Measurements from ENCODE around the gene PPFIA4. TPM values are rescaled to one million over a fixed set of nuclear protein-coding genes. Genes with fewer than 3 reads are reported as not detected.

The PPFIA4 gene
- total and polyA plus RNA-seq, 4 donors = 11.5 to 51.0 (median 29.2) TPM

GRCh38 chr1:203077956-203078355 is 51.7 kb downstream of the PPFIA4 start:
- no peaks in the 10 kb centered on the region for H3K9me3 ChIP-seq (ENCODE audit: control insufficient read depth, insufficient read depth, low read length)
- H3K4me1 ChIP-seq (ENCODE audit: control insufficient read depth, insufficient read depth, low read length) = peaks cover 17% of the 10 kb centered on the region

DNA sequence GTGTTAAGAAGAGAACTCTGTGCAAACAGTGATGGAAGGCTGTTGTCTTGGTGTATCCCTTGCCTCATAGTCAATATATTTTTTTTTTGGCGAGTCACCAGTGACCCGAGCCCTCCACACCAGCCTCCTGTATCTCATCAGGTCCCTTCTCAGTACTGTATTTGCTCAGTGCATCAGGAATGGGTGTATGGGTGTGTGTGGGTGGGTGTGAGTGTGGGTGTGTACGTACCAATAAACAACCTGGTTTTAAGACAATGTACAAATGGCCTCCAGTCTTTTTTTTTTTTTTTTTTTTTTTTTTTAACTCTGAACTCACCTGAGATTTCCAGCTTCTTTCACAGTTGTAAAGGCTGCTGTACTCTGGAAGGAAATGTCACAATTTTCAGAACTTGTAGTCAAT is 52.2 kb downstream of the PPFIA4 start:
- WGBS (ENCODE audit: insufficient coverage) = no CpG with 5 or more reads among the region's 3 CpGs
- H3K27me3 ChIP-seq (ENCODE audit: control insufficient read depth, insufficient read depth, low read length) = peaks cover 8% of the 10 kb centered on the region
- peaks cover 19% of the 10 kb centered on the region for H3K36me3 ChIP-seq (ENCODE audit: control insufficient read depth, insufficient read depth, low read length)
- H3K27ac ChIP-seq (ENCODE audit: low read depth, low read length) = no peak overlapping the region
- peaks cover 17% of the 10 kb centered on the region for H3K4me1 ChIP-seq (ENCODE audit: control insufficient read depth, insufficient read depth, low read length)
- DNase-seq (ENCODE audit: low read depth in 4 of 6, low spot score in 6 of 6) = no peak
- H3K4me3 ChIP-seq (ENCODE audit: low read depth, low read length) = no peak overlapping the region
- no peaks in the 10 kb centered on the region for H3K9me3 ChIP-seq (ENCODE audit: control insufficient read depth, insufficient read depth, low read length)

More at GRCh38 chr1:203077956-203078355, 51.7 kb downstream of the PPFIA4 start:
- H3K36me3 ChIP-seq (ENCODE audit: control insufficient read depth, insufficient read depth, low read length) = peaks cover 19% of the 10 kb centered on the region
- no peak overlapping the region for H3K27ac ChIP-seq (ENCODE audit: low read depth, low read length)
- H3K27me3 ChIP-seq (ENCODE audit: control insufficient read depth, insufficient read depth, low read length) = peaks cover 8% of the 10 kb centered on the region
- 100% methylated on average over 2 of the region's 2 CpGs for WGBS (ENCODE audit: insufficient coverage)
- no peak overlapping the region for H3K4me3 ChIP-seq (ENCODE audit: low read depth, low read length)
- no peak for DNase-seq (ENCODE audit: low read depth in 4 of 6, low spot score in 6 of 6)

- no peak for DNase-seq (ENCODE audit: low read depth in 4 of 6, low spot score in 6 of 6)
- Histone ChIP-seq H3K9me3 (ENCODE audit: control insufficient read depth, insufficient read depth, low read length) (no peaks in the 10 kb centered on the region), H3K27ac (ENCODE audit: low read depth, low read length) (no peak overlapping the region), H3K36me3 (ENCODE audit: control insufficient read depth, insufficient read depth, low read length) (peaks cover 24% of the 10 kb centered on the region), H3K27me3 (ENCODE audit: control insufficient read depth, insufficient read depth, low read length) (peaks cover 7% of the 10 kb centered on the region), H3K4me3 (ENCODE audit: low read depth, low read length) (no peak overlapping the region), H3K4me1 (ENCODE audit: control insufficient read depth, insufficient read depth, low read length) (peaks cover 15% of the 10 kb centered on the region)
- WGBS (ENCODE audit: insufficient coverage) = 95% methylated on average over 3 of the region's 5 CpGs
These were observed 54.2 kb downstream of the PPFIA4 start for GRCh38 chr1:203080456-203080855.

DNA sequence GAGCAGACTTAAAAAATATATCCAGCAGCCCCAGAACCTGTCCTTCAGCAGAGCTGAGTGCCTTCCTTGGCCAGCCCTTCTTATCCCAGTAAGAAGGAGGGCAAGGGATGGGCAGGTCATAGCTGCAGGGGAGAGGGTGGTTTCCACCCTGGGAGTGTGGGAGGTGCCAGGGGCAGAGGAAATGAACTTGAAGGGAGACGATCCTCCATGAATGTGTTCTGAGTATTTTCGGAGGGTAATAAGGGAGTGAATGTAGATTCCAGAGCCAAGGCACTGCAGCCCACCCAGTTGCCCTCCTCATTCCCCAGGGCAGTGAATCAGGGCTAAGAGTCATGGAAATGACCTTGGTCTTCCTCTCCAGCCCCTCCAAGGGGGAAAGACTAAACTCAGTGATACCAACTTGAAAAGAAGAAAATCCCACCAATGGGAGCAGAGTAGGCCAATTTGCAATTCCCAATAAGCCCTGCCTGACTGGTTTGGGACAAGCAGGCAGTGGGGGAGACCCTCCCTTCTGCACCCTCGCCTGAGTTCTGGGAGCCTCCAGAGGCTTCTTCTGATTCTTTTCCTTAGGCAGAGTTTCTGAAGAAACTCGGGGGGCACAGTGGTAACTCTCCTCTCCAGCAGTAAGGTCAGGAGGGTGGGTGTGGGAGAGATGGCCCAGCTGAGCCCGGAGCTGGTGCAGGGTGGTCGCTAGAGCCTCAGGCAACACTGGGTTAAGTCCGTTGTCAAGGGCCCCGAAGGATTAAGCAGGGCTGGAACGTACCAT is 55.4 kb downstream of the PPFIA4 start:
- no peaks in the 10 kb centered on the region for H3K9me3 ChIP-seq (ENCODE audit: control insufficient read depth, insufficient read depth, low read length)
- H3K4me3 ChIP-seq (ENCODE audit: low read depth, low read length) = no peak overlapping the region
- 41% methylated on average over 8 of the region's 9 CpGs for WGBS (ENCODE audit: insufficient coverage)
- H3K36me3 ChIP-seq (ENCODE audit: control insufficient read depth, insufficient read depth, low read length) = peaks cover 15% of the 10 kb centered on the region
- H3K27me3 ChIP-seq (ENCODE audit: control insufficient read depth, insufficient read depth, low read length) = no peaks in the 10 kb centered on the region
- H3K4me1 ChIP-seq (ENCODE audit: control insufficient read depth, insufficient read depth, low read length) = peaks cover 9% of the 10 kb centered on the region
- DNase-seq (ENCODE audit: low read depth in 4 of 6, low spot score in 6 of 6) = no peak
- H3K27ac ChIP-seq (ENCODE audit: low read depth, low read length) = no peak overlapping the region

DNA sequence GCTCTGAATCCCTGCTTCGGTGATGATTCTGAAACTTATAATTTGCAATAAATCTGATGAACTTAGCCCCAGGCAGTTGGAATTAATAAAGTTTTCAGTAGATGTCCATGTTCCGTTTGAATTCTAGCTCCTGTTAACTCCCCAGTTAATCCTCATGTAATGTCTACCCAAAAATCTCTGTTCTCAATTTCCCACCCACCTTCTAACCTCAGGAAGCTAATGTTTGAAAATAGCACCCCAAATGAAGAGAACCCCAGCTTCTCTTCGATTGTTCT is 55.9 kb downstream of the PPFIA4 start:
- 43% methylated on average over 1 of the region's 3 CpGs for WGBS (ENCODE audit: insufficient coverage)
- Histone ChIP-seq H3K4me1 (ENCODE audit: control insufficient read depth, insufficient read depth, low read length) (peaks cover 9% of the 10 kb centered on the region), H3K4me3 (ENCODE audit: low read depth, low read length) (no peak overlapping the region), H3K27me3 (ENCODE audit: control insufficient read depth, insufficient read depth, low read length) (no peaks in the 10 kb centered on the region), H3K27ac (ENCODE audit: low read depth, low read length) (no peak overlapping the region), H3K36me3 (ENCODE audit: control insufficient read depth, insufficient read depth, low read length) (peaks cover 11% of the 10 kb centered on the region), H3K9me3 (ENCODE audit: control insufficient read depth, insufficient read depth, low read length) (no peaks in the 10 kb centered on the region)
- DNase-seq (ENCODE audit: low read depth in 4 of 6, low spot score in 6 of 6) = no peak

- Histone ChIP-seq H3K27ac (ENCODE audit: low read depth, low read length) (no peak overlapping the region), H3K27me3 (ENCODE audit: control insufficient read depth, insufficient read depth, low read length) (no peaks in the 10 kb centered on the region), H3K36me3 (ENCODE audit: control insufficient read depth, insufficient read depth, low read length) (peaks cover 11% of the 10 kb centered on the region), H3K4me3 (ENCODE audit: low read depth, low read length) (no peak overlapping the region), H3K9me3 (ENCODE audit: control insufficient read depth, insufficient read depth, low read length) (no peaks in the 10 kb centered on the region), H3K4me1 (ENCODE audit: control insufficient read depth, insufficient read depth, low read length) (peaks cover 9% of the 10 kb centered on the region)
- WGBS (ENCODE audit: insufficient coverage) = 65% methylated on average over 7 of the region's 11 CpGs
- DNase-seq (ENCODE audit: low read depth in 4 of 6, low spot score in 6 of 6) = no peak
These were observed 56.5 kb downstream of the PPFIA4 start for GRCh38 chr1:203082571-203083462.

DNA sequence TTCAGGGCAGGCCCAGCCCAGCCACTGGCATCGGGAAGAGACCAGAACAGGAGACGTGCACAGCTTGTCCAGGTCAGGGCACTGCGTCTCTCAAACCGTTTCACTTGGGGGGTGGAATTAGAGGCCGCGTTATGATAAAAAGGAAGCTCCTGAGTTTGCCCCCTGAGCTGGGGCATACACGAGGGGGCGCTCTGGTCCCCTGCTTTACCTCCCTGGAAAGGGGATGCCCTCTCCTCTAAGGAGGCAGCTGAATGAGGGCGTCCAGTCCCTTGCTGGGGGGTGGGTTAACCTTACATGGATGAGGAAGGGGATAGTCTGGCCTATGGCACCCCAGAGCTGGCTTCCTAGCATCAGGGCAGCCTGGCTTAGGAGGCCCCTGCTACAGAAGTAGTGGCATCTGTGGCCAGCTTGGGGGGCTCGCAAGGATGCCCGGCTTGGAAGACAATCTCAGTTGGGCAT is 57.2 kb downstream of the PPFIA4 start:
- H3K4me1 ChIP-seq (ENCODE audit: control insufficient read depth, insufficient read depth, low read length) = peaks cover 9% of the 10 kb centered on the region
- H3K36me3 ChIP-seq (ENCODE audit: control insufficient read depth, insufficient read depth, low read length) = peaks cover 9% of the 10 kb centered on the region
- H3K9me3 ChIP-seq (ENCODE audit: control insufficient read depth, insufficient read depth, low read length) = no peaks in the 10 kb centered on the region
- H3K27ac ChIP-seq (ENCODE audit: low read depth, low read length) = no peak overlapping the region
- H3K4me3 ChIP-seq (ENCODE audit: low read depth, low read length) = no peak overlapping the region
- no peak for DNase-seq (ENCODE audit: low read depth in 4 of 6, low spot score in 6 of 6)
- H3K27me3 ChIP-seq (ENCODE audit: control insufficient read depth, insufficient read depth, low read length) = no peaks in the 10 kb centered on the region
- 93% methylated on average over 6 of the region's 11 CpGs for WGBS (ENCODE audit: insufficient coverage)

- DNase-seq (ENCODE audit: low read depth in 4 of 6, low spot score in 6 of 6) = no peak
- Histone ChIP-seq H3K9me3 (ENCODE audit: control insufficient read depth, insufficient read depth, low read length) (no peaks in the 10 kb centered on the region), H3K27me3 (ENCODE audit: control insufficient read depth, insufficient read depth, low read length) (no peaks in the 10 kb centered on the region), H3K4me1 (ENCODE audit: control insufficient read depth, insufficient read depth, low read length) (peaks cover 18% of the 10 kb centered on the region), H3K27ac (ENCODE audit: low read depth, low read length) (no peak overlapping the region), H3K4me3 (ENCODE audit: low read depth, low read length) (no peak overlapping the region), H3K36me3 (ENCODE audit: control insufficient read depth, insufficient read depth, low read length) (peaks cover 9% of the 10 kb centered on the region)
- WGBS (ENCODE audit: insufficient coverage) = 90% methylated on average over 12 of the region's 14 CpGs
These were observed 58.6 kb downstream of the PPFIA4 start for GRCh38 chr1:203084588-203085527.
